ENCODE measurements around the gene CCDC88C.

Gene CCDC88C

GRCh38 chr14:91357272-91358024 lies 60.2 kb downstream of the CCDC88C start:
- no peak for TF ChIP-seq CTCF (IDR thresholded peaks at IDR 0.05; ENCODE audit: poor library complexity, severe bottlenecking)
- no peak for DNase-seq (ENCODE audit: low spot score)
- Histone ChIP-seq H3K4me3 (ENCODE audit: severe bottlenecking) (no peak overlapping the region), H3K27ac (ENCODE audit: poor library complexity, severe bottlenecking) (no peak overlapping the region), H3K9me3 (ENCODE audit: severe bottlenecking) (no peaks in the 10 kb centered on the region), H3K4me1 (ENCODE audit: insufficient read depth, poor library complexity, severe bottlenecking) (peaks cover 29% of the 10 kb centered on the region), H3K27me3 (ENCODE audit: insufficient read depth, poor library complexity, severe bottlenecking) (no peaks in the 10 kb centered on the region), H3K36me3 (ENCODE audit: low read depth) (peaks cover 12% of the 10 kb centered on the region)
- no peak for ATAC-seq (ENCODE audit: low read depth)

GRCh38 chr14:91356181-91356763 lies 61.3 kb downstream of the CCDC88C start:
- Histone ChIP-seq H3K36me3 (ENCODE audit: low read depth) (peaks cover 12% of the 10 kb centered on the region), H3K4me3 (ENCODE audit: severe bottlenecking) (no peak overlapping the region), H3K4me1 (ENCODE audit: insufficient read depth, poor library complexity, severe bottlenecking) (peaks cover 20% of the 10 kb centered on the region), H3K9me3 (ENCODE audit: severe bottlenecking) (no peaks in the 10 kb centered on the region), H3K27me3 (ENCODE audit: insufficient read depth, poor library complexity, severe bottlenecking) (no peaks in the 10 kb centered on the region), H3K27ac (ENCODE audit: poor library complexity, severe bottlenecking) (no peak overlapping the region)
- DNase-seq (ENCODE audit: low spot score), result peak; percentile 61
- ATAC-seq (ENCODE audit: low read depth), result no peak
- no peak for TF ChIP-seq CTCF (IDR thresholded peaks at IDR 0.05; ENCODE audit: poor library complexity, severe bottlenecking)

- Histone ChIP-seq H3K36me3 (ENCODE audit: low read depth) (peaks cover 12% of the 10 kb centered on the region), H3K27me3 (ENCODE audit: insufficient read depth, poor library complexity, severe bottlenecking) (no peaks in the 10 kb centered on the region), H3K27ac (ENCODE audit: poor library complexity, severe bottlenecking) (no peak overlapping the region), H3K9me3 (ENCODE audit: severe bottlenecking) (no peaks in the 10 kb centered on the region), H3K4me3 (ENCODE audit: severe bottlenecking) (no peak overlapping the region), H3K4me1 (ENCODE audit: insufficient read depth, poor library complexity, severe bottlenecking) (peaks cover 12% of the 10 kb centered on the region)
- no peak for DNase-seq (ENCODE audit: low spot score)
- ATAC-seq (ENCODE audit: low read depth), result no peak
- TF ChIP-seq CTCF (IDR thresholded peaks at IDR 0.05; ENCODE audit: poor library complexity, severe bottlenecking), result no peak
Measured at GRCh38 chr14:91354979-91355685, 62.5 kb downstream of the CCDC88C start.

- Histone ChIP-seq H3K4me1 (ENCODE audit: insufficient read depth, poor library complexity, severe bottlenecking) (peaks cover 5% of the 10 kb centered on the region), H3K27ac (ENCODE audit: poor library complexity, severe bottlenecking) (no peak overlapping the region), H3K36me3 (ENCODE audit: low read depth) (peaks cover 7% of the 10 kb centered on the region), H3K4me3 (ENCODE audit: severe bottlenecking) (no peak overlapping the region), H3K27me3 (ENCODE audit: insufficient read depth, poor library complexity, severe bottlenecking) (no peaks in the 10 kb centered on the region), H3K9me3 (ENCODE audit: severe bottlenecking) (no peaks in the 10 kb centered on the region)
- ATAC-seq (ENCODE audit: low read depth) (no peak), DNase-seq (ENCODE audit: low spot score) (no peak)
- TF ChIP-seq CTCF (IDR thresholded peaks at IDR 0.05; ENCODE audit: poor library complexity, severe bottlenecking), result no peak
Measured at GRCh38 chr14:91354221-91354916, 63.3 kb downstream of the CCDC88C start.

All from RWPE2 (cell line).